Breast epithelium (tissue), 3 donors: ENCODE data around the gene AMPD2.
"Not testable (repeated sequence)": the region's sequence is repeated elsewhere in the genome, so short reads cannot be mapped to it uniquely, and the experiment has no call there.

Experiments
- CTCF ChIP-seq, 3 donors: fragments of 450-650 bp; IDR thresholded peaks; one replicate each; pipeline ENCODE4 v1.5.1; 2016 to 2017; ENCODE audit warnings: antibody characterized with exemption in 3 of 3, mild to moderate bottlenecking in 3 of 3, moderate library complexity in 3 of 3
- POLR2A ChIP-seq: fragments of 450-650 bp; IDR thresholded peaks from one replicate; pipeline ENCODE4 v1.6.1; 2016; ENCODE audit warnings: antibody characterized with exemption, mild to moderate bottlenecking, moderate library complexity
- POLR2AphosphoS5 ChIP-seq, 3 donors: sonication (generic); formaldehyde crosslinking; IDR thresholded peaks; one replicate each; pipeline ENCODE4 v1.6.1; 2017; ENCODE audit warnings: antibody characterized with exemption in 3 of 3

GRCh38 chr1:109673861-109674260 lies 54.2 kb downstream of the AMPD2 start:
- TF ChIP-seq CTCF (IDR thresholded peaks at IDR 0.05); POLR2A; POLR2AphosphoS5 (IDR thresholded peaks at IDR 0.05): not testable (repeated sequence)
